NCI-H526 treated with DMSO at 0.1 percent for 48 hours (cell line): ENCODE measurements around the gene PARP11.

Experiments used
- DNase-seq: peaks from one replicate; lab custom pipeline; 2025; lab: John Stamatoyannopoulos, UW

Gene PARP11

GRCh38 chr12:3770891-3771290 is 102.3 kb downstream of the PARP11 start:
- DNase-seq = no peak

- no peak for DNase-seq
These were observed 104.2 kb downstream of the PARP11 start for GRCh38 chr12:3768911-3769447.

DNA sequence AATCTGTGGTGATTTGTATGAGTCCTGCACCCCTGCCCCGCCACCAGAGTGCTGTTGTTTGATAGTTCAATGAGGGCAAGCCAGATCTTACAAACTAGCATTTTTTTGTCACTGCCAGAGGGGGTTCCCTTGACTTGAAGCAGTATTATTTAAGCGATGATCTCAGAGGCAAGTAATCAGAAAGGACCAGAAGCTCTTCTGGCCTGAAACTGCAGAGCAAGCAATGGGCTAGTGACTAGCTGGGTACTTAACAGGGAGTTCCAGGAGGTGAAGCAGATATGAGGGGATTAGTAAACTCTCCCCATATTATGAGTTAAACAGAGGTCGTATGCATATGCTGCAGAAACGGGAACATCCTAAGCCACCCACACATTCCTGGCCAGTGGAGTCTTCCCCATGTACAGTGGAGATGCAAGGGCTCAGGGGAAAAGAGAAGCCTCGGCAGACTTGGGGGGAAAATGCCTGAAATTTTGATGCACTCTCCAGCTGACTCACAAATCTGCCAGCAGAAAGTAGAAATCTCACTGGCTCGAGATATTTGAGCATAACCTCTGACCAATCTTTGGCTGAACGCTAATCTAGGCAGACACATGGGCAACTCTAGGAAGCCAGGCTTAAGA is 112.0 kb downstream of the PARP11 start:
- DNase-seq = no peak

- no peak for DNase-seq
These were observed 113.3 kb downstream of the PARP11 start for GRCh38 chr12:3759878-3760277.
